HTERT RPE-1 (cell line): Measurements from ENCODE around the gene FGFBP3.

Source experiments
- in situ Hi-C: fragments of 300-500 bp; cut with MboI; formaldehyde crosslinking; loops from 4 replicates; pipeline ENCODE4 v1.14.3; 2020; ENCODE audit warnings: low sequenced_read_pairs

Gene FGFBP3

GRCh38 chr10:91860885-91861284 is 48.4 kb downstream of the FGFBP3 start:
- in situ Hi-C loops = no loop called here

GRCh38 chr10:91856637-91857036 is 52.6 kb downstream of the FGFBP3 start:
- in situ Hi-C loops = no loop called here
